HL-60/S4 (cell line): Measurements from ENCODE around the gene SAMD4B.

ENCODE experiments used
- in situ Hi-C: fragments of 300-500 bp; cut with MboI; formaldehyde crosslinking; loops from 2 replicates; pipeline ENCODE4 v1.14.3; 2022; ENCODE audit warnings: low sequenced_read_pairs

SAMD4B gene

GRCh38 chr19:39332738-39333137 is 9.5 kb upstream of the SAMD4B start:
- in situ Hi-C loops: loop anchor here (5.0 kb wide), 1 partner anchor 210 kb away; no protein-coding TSS in a partner anchor

- in situ Hi-C loops: loop anchor here (5.0 kb wide), 1 partner anchor 211 kb away; no protein-coding TSS in a partner anchor
Observed at GRCh38 chr19:39333507-39333906, 8.7 kb upstream of the SAMD4B start.

GRCh38 chr19:39334444-39334976 is 7.7 kb upstream of the SAMD4B start:
- in situ Hi-C loops: loop anchor here (5.0 kb wide), 1 partner anchor 212 kb away; no protein-coding TSS in a partner anchor

- in situ Hi-C loops: no loop called here
Observed at GRCh38 chr19:39335168-39335548, 7.1 kb upstream of the SAMD4B start.

GRCh38 chr19:39336483-39336882 is 5.7 kb upstream of the SAMD4B start:
- in situ Hi-C loops: no loop called here

- in situ Hi-C loops: loop anchor here (10.0 kb wide), 1 partner anchor 55 kb away; the partner anchor contains the start of genes MED29 and PAF1
Observed at GRCh38 chr19:39339674-39340073, 2.5 kb upstream of the SAMD4B start.

- in situ Hi-C loops: loop anchor here (10.0 kb wide), 1 partner anchor 55 kb away; the partner anchor contains the start of genes MED29 and PAF1
Observed at GRCh38 chr19:39340156-39340555, 2.1 kb upstream of the SAMD4B start.

GRCh38 chr19:39341129-39341718 is 997 bp upstream of the SAMD4B start:
- in situ Hi-C loops: loop anchor here (10.0 kb wide), 1 partner anchor 54 kb away; the partner anchor contains the start of genes MED29 and PAF1

- in situ Hi-C loops: loop anchor here (10.0 kb wide), 1 partner anchor 52 kb away; the partner anchor contains the start of genes MED29 and PAF1
Observed at GRCh38 chr19:39342647-39343305, 555 bp downstream of the SAMD4B start.

GRCh38 chr19:39345956-39346355 is 3.7 kb downstream of the SAMD4B start:
- in situ Hi-C loops: loop anchor here (10.0 kb wide), 1 partner anchor 49 kb away; the partner anchor contains the start of genes MED29 and PAF1

- in situ Hi-C loops: loop anchor here (10.0 kb wide), 1 partner anchor 47 kb away; the partner anchor contains the start of genes MED29 and PAF1
Observed at GRCh38 chr19:39347332-39348164, 5.3 kb downstream of the SAMD4B start.

GRCh38 chr19:39349326-39349725 is 7.1 kb downstream of the SAMD4B start:
- in situ Hi-C loops: loop anchor here (10.0 kb wide), 1 partner anchor 45 kb away; the partner anchor contains the start of genes MED29 and PAF1

GRCh38 chr19:39350156-39350555 is 7.9 kb downstream of the SAMD4B start:
- in situ Hi-C loops: no loop called here

GRCh38 chr19:39351537-39352064 is 9.4 kb downstream of the SAMD4B start:
- in situ Hi-C loops: no loop called here

GRCh38 chr19:39352381-39353255 is 10.4 kb downstream of the SAMD4B start:
- in situ Hi-C loops: no loop called here

- in situ Hi-C loops: no loop called here
Observed at GRCh38 chr19:39355253-39355652, 13.0 kb downstream of the SAMD4B start.

GRCh38 chr19:39356073-39356472 is 13.9 kb downstream of the SAMD4B start:
- in situ Hi-C loops: no loop called here

- in situ Hi-C loops: no loop called here
Observed at GRCh38 chr19:39356647-39357046, 14.4 kb downstream of the SAMD4B start.

GRCh38 chr19:39359026-39359425 is 16.8 kb downstream of the SAMD4B start:
- in situ Hi-C loops: no loop called here
